K562 (cell line): ENCODE measurements around the gene PRXL2A. TPM values are rescaled to one million over a fixed set of nuclear protein-coding genes. Genes with fewer than 3 reads are reported as not detected.
A peak's percentile ranks its signal among the peaks of the same experiment; 100 is the strongest.

ENCODE experiments used
- ATAC-seq: fragments of 200-7000 bp; cut with Tn5 transposase; 3 replicates; pipeline ENCODE4 v1.9.1; 2020; ENCODE audit warnings: moderate library complexity
- BruUV-seq: library from RNA; stranded (reverse); fragments of 400-500 nt; replicated peaks from 2 replicates; lab custom pipeline; 2021; lab: Mats Ljungman, UMichigan
- CTCF ChIA-PET: fragments of 300-600 bp; formaldehyde crosslinking; extraction: SDS; loops from one replicate; lab custom pipeline; 2021; ENCODE audit warnings: low intra/inter-chr PET ratio; lab: Yijun Ruan, JAX
- POLR2A ChIA-PET: fragments of 300-600, 350-650 bp; sonication (Branson Sonifier 250); formaldehyde crosslinking; extraction: SDS; loops from one replicate; lab custom pipeline; 2021; ENCODE audit warnings: antibody characterized with exemption, inconsistent platforms; lab: Yijun Ruan, JAX
- DNase-seq, 4 experiments: peaks; one replicate each; pipeline versions ENCODE4 v3.0.0 to v3.0.0-alpha.2; 2011 to 2018; ENCODE audit warnings: low spot score in 3 of 4, mixed read lengths in 3 of 4; ENCODE audit errors: extremely low read depth in 1 of 4
- FAIRE-seq: peaks from 2 replicates; lab custom pipeline; 2011; peaks lifted over from hg19 to GRCh38; lab: Jason Lieb, UNC
- H2AFZ ChIP-seq: 2 replicates; pipeline ENCODE4 v1.6.0; 2011; ENCODE audit warnings: low read depth, low read length, control low read depth, inconsistent platforms
- H3K27ac ChIP-seq: fragments of 200-600 bp; 3 replicates; pipeline ENCODE4 v1.8.0; 2011; ENCODE audit warnings: low read depth, mild to moderate bottlenecking, control low read depth, inconsistent platforms, low read length, moderate library complexity, mixed read lengths; ENCODE audit errors: extremely low read depth
- H3K27me3 ChIP-seq, 2 experiments: fragments of 300-600 bp in 1 of 2; 2 replicates in 1 of 2; 3 replicates in 1 of 2; pipeline versions ENCODE4 v1.6.0 to v1.8.0; 2011; ENCODE audit warnings: inconsistent platforms in 2 of 2, low read length in 2 of 2, mild to moderate bottlenecking in 1 of 2, mixed read lengths in 1 of 2, moderate library complexity in 1 of 2; ENCODE audit not compliant: control insufficient read depth in 2 of 2, insufficient read depth in 2 of 2
- H3K36me3 ChIP-seq: fragments of 300-600 bp; 3 replicates; pipeline ENCODE4 v1.8.0; 2011; ENCODE audit warnings: mild to moderate bottlenecking, low read length, inconsistent platforms; ENCODE audit not compliant: control insufficient read depth, insufficient read depth
- H3K4me1 ChIP-seq, 2 experiments: fragments of 200-600 bp in 1 of 2; replicated peaks in 1 of 2; 2 replicates in 1 of 2; 3 replicates in 1 of 2; pipeline versions ENCODE4 v1.5.1 to v1.8.0; 2011; ENCODE audit warnings: inconsistent platforms in 2 of 2, low read length in 2 of 2, mild to moderate bottlenecking in 1 of 2, mixed read lengths in 1 of 2, moderate library complexity in 1 of 2; ENCODE audit not compliant: control insufficient read depth in 2 of 2, insufficient read depth in 2 of 2
- H3K4me2 ChIP-seq: 2 replicates; pipeline ENCODE4 v1.6.1; 2011; ENCODE audit warnings: low read length, control low read depth, inconsistent platforms, mixed read lengths; ENCODE audit not compliant: insufficient read depth
- H3K4me3 ChIP-seq: fragments of 200-600 bp; sonication (generic), shearing (Covaris generic); 2 replicates; pipeline ENCODE4 v1.5.1; 2016; ENCODE audit warnings: control low read depth, inconsistent platforms
- H3K79me2 ChIP-seq: fragments of 200-600 bp; 3 replicates; pipeline ENCODE4 v1.8.0; 2011; ENCODE audit warnings: low read length, inconsistent platforms; ENCODE audit not compliant: control insufficient read depth, insufficient read depth
- H3K9ac ChIP-seq, 2 experiments: 2 replicates each; pipeline versions ENCODE4 v1.6.0 to v1.6.1; 2011; ENCODE audit warnings: low read depth in 2 of 2, low read length in 2 of 2, control low read depth in 1 of 2, inconsistent platforms in 1 of 2, mild to moderate bottlenecking in 1 of 2, mixed read lengths in 1 of 2; ENCODE audit not compliant: insufficient read depth in 1 of 2
- H3K9me1 ChIP-seq: one replicate; pipeline ENCODE4 v1.6.0; 2011; ENCODE audit warnings: inconsistent platforms, mild to moderate bottlenecking, low read length, moderate library complexity; ENCODE audit not compliant: control insufficient read depth, insufficient read depth
- H3K9me3 ChIP-seq: replicated peaks from 2 replicates; pipeline ENCODE4 v1.5.1; 2011; ENCODE audit warnings: low read depth, low read length, inconsistent platforms; ENCODE audit not compliant: control insufficient read depth, insufficient read depth
- H4K20me1 ChIP-seq: replicated peaks from 2 replicates; pipeline ENCODE4 v1.6.1; 2011; ENCODE audit warnings: low read length, inconsistent platforms, mixed read lengths; ENCODE audit not compliant: control insufficient read depth, insufficient read depth
- ATF1 ChIP-seq, 2 experiments: fragments of 450-650 bp in 1 of 2; IDR thresholded peaks; 2 replicates each; pipeline ENCODE4 v1.6.1; 2016; ENCODE audit warnings: missing compliant biosample characterization in 1 of 2, missing genetic modification characterization in 1 of 2
- BDP1 ChIP-seq: IDR thresholded peaks from 3 replicates; pipeline ENCODE4 v1.6.1; 2011; ENCODE audit not compliant: insufficient read length, insufficient read depth
- CBFB ChIP-seq: sonication (generic); formaldehyde crosslinking; IDR thresholded peaks from 2 replicates; pipeline ENCODE4 v1.4.0; 2020; ENCODE audit warnings: mild to moderate bottlenecking, missing genetic modification reagents
- CREB1 ChIP-seq, 2 experiments: sonication (generic) in 1 of 2; formaldehyde crosslinking in 1 of 2; IDR thresholded peaks; 2 replicates each; pipeline versions ENCODE4 v1.6.1 to v1.8.0; 2012 to 2022; ENCODE audit warnings: inconsistent platforms in 1 of 2, mild to moderate bottlenecking in 1 of 2, missing genetic modification reagents in 1 of 2, moderate library complexity in 1 of 2
- CXXC5 ChIP-seq: fragments of 250-450 bp; sonication (Bioruptor Pico); IDR thresholded peaks from 2 replicates; pipeline ENCODE4 v1.8.0; 2022; ENCODE audit warnings: inconsistent platforms, mild to moderate bottlenecking, moderate library complexity
- ELF1 ChIP-seq: fragments of 200-800 bp; sonication (Bioruptor generic); IDR thresholded peaks from 2 replicates; pipeline ENCODE4 v1.6.1; 2016; ENCODE audit warnings: missing genetic modification characterization, missing compliant biosample characterization
- GABPA ChIP-seq: fragments of 200-800 bp; sonication (Bioruptor generic); conservative IDR thresholded peaks from 2 replicates; pipeline ENCODE4 v1.6.1; 2016; ENCODE audit warnings: low read depth, missing genetic modification characterization, missing compliant biosample characterization
- HDAC1 ChIP-seq, 2 experiments: fragments of 450-650 bp; IDR thresholded peaks; 2 replicates each; pipeline ENCODE4 v1.6.1; 2016 to 2017; ENCODE audit warnings: inconsistent platforms in 1 of 2, mild to moderate bottlenecking in 1 of 2, moderate library complexity in 1 of 2
- HNRNPH1 ChIP-seq: fragments of 200-400 bp; formaldehyde crosslinking; optimal IDR thresholded peaks from 2 replicates; pipeline ENCODE3; 2017; ENCODE audit warnings: low read depth, mild to moderate bottlenecking, low read length, moderate library complexity
- HNRNPUL1 ChIP-seq: fragments of 200-400 bp; formaldehyde crosslinking; IDR thresholded peaks from 2 replicates; pipeline ENCODE4 v1.6.1; 2017; ENCODE audit warnings: low read length
- LARP7 ChIP-seq: fragments of 450-650 bp; IDR thresholded peaks from 2 replicates; pipeline ENCODE4 v1.6.1; 2016
- POLR2G ChIP-seq: fragments of 200-400 bp; formaldehyde crosslinking; IDR thresholded peaks from 2 replicates; pipeline ENCODE4 v1.6.1; 2017; ENCODE audit warnings: low read depth, mild to moderate bottlenecking, antibody characterized with exemption, low read length, moderate library complexity
- PPARD ChIP-seq: fragments of 250-450 bp; sonication (Bioruptor Pico); IDR thresholded peaks from 2 replicates; pipeline ENCODE4 v1.8.0; 2022; ENCODE audit warnings: inconsistent platforms, mild to moderate bottlenecking, moderate library complexity
- SMARCB1 ChIP-seq: IDR thresholded peaks from 2 replicates; pipeline ENCODE4 v1.6.1; 2011; ENCODE audit warnings: improper control_type of control experiment, low read depth; ENCODE audit not compliant: insufficient read length
- SNRNP70 ChIP-seq: fragments of 200-400 bp; formaldehyde crosslinking; optimal IDR thresholded peaks from 2 replicates; pipeline ENCODE3; 2017; ENCODE audit warnings: low read depth, low read length
- TARDBP ChIP-seq: fragments of 450-650 bp; IDR thresholded peaks from 2 replicates; pipeline ENCODE4 v1.6.1; 2016
- ZNF133 ChIP-seq: fragments of 250-450 bp; sonication (Bioruptor Pico); IDR thresholded peaks from 2 replicates; pipeline ENCODE4 v1.4.0; 2020; ENCODE audit warnings: mild to moderate bottlenecking
- ZNF239 ChIP-seq: fragments of 250-450 bp; sonication (Bioruptor Pico); IDR thresholded peaks from 2 replicates; pipeline ENCODE4 v1.4.0; 2020; ENCODE audit warnings: mild to moderate bottlenecking
- ZNF324 ChIP-seq: fragments of 250-450 bp; sonication (Bioruptor Pico); IDR thresholded peaks from 2 replicates; pipeline ENCODE4 v1.4.0; 2020; ENCODE audit warnings: mild to moderate bottlenecking
- WGBS: fragments of 100-300 bp; shearing (Covaris generic); methylation state at CpG from one replicate; pipeline ENCODE4 v1.1.6; 2016; ENCODE audit warnings: low coverage, mixed read lengths; ENCODE audit not compliant: insufficient coverage; ENCODE audit errors: missing lambda C conversion rate; 5-methylcytosine and 5-hydroxymethylcytosine counted together
- in situ Hi-C: fragments of 300-500 bp; cut with MboI; formaldehyde crosslinking; loops from 4 replicates; pipeline ENCODE4 v1.15.0; 2018; ENCODE audit warnings: inconsistent platforms, mixed read lengths
- intact Hi-C: fragments of 100-400 bp; cut with micrococcal nuclease; formaldehyde crosslinking; loops from 2 replicates; pipeline ENCODE4 v1.14.2; 2022
- polyA plus RNA-seq, 8 experiments: library from polyadenylated mRNA; depleted of rRNA in 4 of 8; stranded (reverse) in 5 of 8; unstranded in 3 of 8; fragments of >200 nt; fragmentation: Nextera tagmentation in 2 of 8; fragmentation: Illumina TruSeq in 1 of 8; extraction: Ambion mirVana in 2 of 8; extraction: Trizol in 1 of 8; gene quantifications; 2 replicates each; pipeline versions ENCODE4 v1.2.1 to v1.2.3, GENCODE V29; 2011 to 2014; ENCODE audit warnings: inconsistent platforms in 1 of 8, missing spikeins in 1 of 8
- total RNA-seq, 7 experiments: library from RNA; depleted of rRNA in 6 of 7; stranded (reverse); fragments of >200 nt in 6 of 7; fragmentation: Illumina TruSeq in 2 of 7; extraction: Trizol in 2 of 7; gene quantifications; 2 replicates each; pipeline versions ENCODE4 v1.2.1 to v1.2.3, GENCODE V29; 2011 to 2021; ENCODE audit warnings: low replicate concordance in 1 of 7
- TF ChIP-seq, protein P1 (sequence below): sonication (generic); formaldehyde crosslinking; IDR thresholded peaks from 2 replicates; pipeline ENCODE4 v1.8.1; 2023; ENCODE audit warnings: mild to moderate bottlenecking, missing genetic modification reagents
- TF ChIP-seq, protein P2 (sequence below): fragments of 250-450 bp; sonication (Bioruptor Pico); IDR thresholded peaks from 2 replicates; pipeline ENCODE4 v1.4.0; 2020; ENCODE audit warnings: mild to moderate bottlenecking

Gene PRXL2A
- total and polyA plus RNA-seq, 9 of the 15 experiments (the other 6 are each of a cell fraction or from before 2014, with no cell fraction given) = 0.14 to 1.2 (median 0.75) TPM

DNA sequence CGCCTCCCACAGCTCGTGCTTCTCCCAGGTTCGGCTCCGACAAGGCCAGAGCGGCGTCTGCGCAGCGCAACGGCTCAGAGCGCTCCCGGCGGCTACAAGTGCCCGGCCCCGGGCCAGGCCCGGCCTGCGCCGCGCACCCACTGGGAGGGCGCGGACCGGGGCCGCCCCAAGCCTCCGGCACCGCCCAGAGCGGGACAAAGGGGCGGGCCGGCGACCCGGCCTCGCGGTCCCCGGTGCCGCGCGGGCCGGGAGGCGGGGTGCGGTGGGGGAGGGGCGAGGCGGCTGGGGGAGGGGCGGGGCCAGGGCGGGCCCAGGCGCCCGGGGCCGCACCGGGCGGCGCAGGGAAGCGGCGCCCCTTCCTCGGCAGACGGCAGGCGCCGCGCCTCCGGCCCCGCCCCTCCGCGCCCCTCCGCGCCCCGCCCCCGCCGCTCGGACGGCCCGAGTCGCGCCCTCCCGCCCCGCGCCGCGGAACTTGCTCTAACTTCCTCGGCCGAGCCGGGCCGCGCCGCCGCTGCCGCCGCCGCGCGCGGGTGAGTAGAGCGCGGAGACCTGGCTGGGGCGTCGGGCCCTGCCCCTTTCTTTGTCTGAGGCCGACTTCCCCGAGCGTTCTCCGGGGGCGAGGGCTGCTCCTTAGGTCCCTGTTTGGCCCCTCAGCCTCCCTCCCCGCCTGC is 45.6 kb downstream of the PRXL2A start, which contains the start of gene TSPAN14:
TSS of gene TSPAN14 (plus strand) at position 469 of the 671 bp plus-strand sequence. CDS start 34,924 bp downstream, outside the sequence.
- 2% methylated on average over 54 of the region's 97 CpGs for WGBS
- H3K27me3 ChIP-seq = no peaks in the 10 kb centered on the region
- peak; percentile 80 for ATAC-seq
- peaks cover 17% of the 10 kb centered on the region; the same call in 1 of the 2 replicates for H4K20me1 ChIP-seq
- H2AFZ ChIP-seq = peak within 1 kb of the TSS; percentile 86
- in situ Hi-C loops = no loop called here
- POLR2A ChIA-PET = interaction anchor here (0.6 to 1.0 kb wide), 2 partner anchors 44 to 51 kb away, joined by 4 read pairs; no protein-coding TSS in a partner anchor
- H3K4me2 ChIP-seq = peak within 1 kb of the TSS; percentile 80
- CTCF ChIA-PET = no interaction called here
- FAIRE-seq = no peak
- peaks cover 41 to 58% of the 10 kb centered on the region in 2 experiments for H3K4me1 ChIP-seq
- H3K36me3 ChIP-seq = peaks cover 18% of the 10 kb centered on the region
- BruUV-seq = no TSS peak
- H3K4me3 ChIP-seq = peak within 1 kb of the TSS; percentile 81
- H3K27ac ChIP-seq = peak within 1 kb of the TSS; percentile 78
- H3K9me3 ChIP-seq = no peaks in the 10 kb centered on the region
- intact Hi-C loops = no loop called here
- peaks cover 47% of the 10 kb centered on the region for H3K79me2 ChIP-seq
- H3K9ac ChIP-seq = peak within 1 kb of the TSS; percentile 80 to 92
- peaks cover 3% of the 10 kb centered on the region for H3K9me1 ChIP-seq
- peak; percentile 88 to 99 (median 98) for DNase-seq
- TF ChIP-seq ZNF133 (CRISPR knock-in tag) = no peak
- TF ChIP-seq GABPA (tag) = peak; percentile 45
- no peak for TF ChIP-seq ELF1
- peak; percentile 27; the same call in 1 of the 2 replicates for TF ChIP-seq ZNF239 (CRISPR knock-in tag)
- TF ChIP-seq PPARD (CRISPR knock-in tag) = no peak
- TF ChIP-seq BDP1 = no peak
- no peak for TF ChIP-seq LARP7
- no peak for TF ChIP-seq SNRNP70
- TF ChIP-seq HNRNPH1 = no peak
- TF ChIP-seq ATF1 (CRISPR knock-in tag; IDR thresholded peaks at IDR 0.05) = no peak
- TF ChIP-seq ATF1 (tag; IDR thresholded peaks at IDR 0.05) = no peak
- TF ChIP-seq HNRNPUL1 = no peak
- TF ChIP-seq HDAC1 (IDR thresholded peaks at IDR 0.05) = no peak
- no peak for TF ChIP-seq CBFB (CRISPR knock-in tag)
- no peak for TF ChIP-seq ZNF324
- no peak; the same call in 1 of the 2 replicates for TF ChIP-seq CREB1 (IDR thresholded peaks at IDR 0.05)
- TF ChIP-seq CREB1 (CRISPR knock-in tag; IDR thresholded peaks at IDR 0.05) = no peak; the same call in 1 of the 2 replicates
- TF ChIP-seq, protein P1, sequence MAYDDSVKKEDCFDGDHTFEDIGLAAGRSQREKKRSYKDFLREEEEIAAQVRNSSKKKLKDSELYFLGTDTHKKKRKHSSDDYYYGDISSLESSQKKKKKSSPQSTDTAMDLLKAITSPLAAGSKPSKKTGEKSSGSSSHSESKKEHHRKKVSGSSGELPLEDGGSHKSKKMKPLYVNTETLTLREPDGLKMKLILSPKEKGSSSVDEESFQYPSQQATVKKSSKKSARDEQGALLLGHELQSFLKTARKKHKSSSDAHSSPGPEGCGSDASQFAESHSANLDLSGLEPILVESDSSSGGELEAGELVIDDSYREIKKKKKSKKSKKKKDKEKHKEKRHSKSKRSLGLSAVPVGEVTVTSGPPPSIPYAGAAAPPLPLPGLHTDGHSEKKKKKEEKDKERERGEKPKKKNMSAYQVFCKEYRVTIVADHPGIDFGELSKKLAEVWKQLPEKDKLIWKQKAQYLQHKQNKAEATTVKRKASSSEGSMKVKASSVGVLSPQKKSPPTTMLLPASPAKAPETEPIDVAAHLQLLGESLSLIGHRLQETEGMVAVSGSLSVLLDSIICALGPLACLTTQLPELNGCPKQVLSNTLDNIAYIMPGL (CRISPR knock-in tag) = 0 out of 2 replicates have a peak, but pooled peaks have one; percentile 27
- no peak for TF ChIP-seq SMARCB1
- peak; percentile 91 for TF ChIP-seq CXXC5 (CRISPR knock-in tag)
- TF ChIP-seq, protein P2, sequence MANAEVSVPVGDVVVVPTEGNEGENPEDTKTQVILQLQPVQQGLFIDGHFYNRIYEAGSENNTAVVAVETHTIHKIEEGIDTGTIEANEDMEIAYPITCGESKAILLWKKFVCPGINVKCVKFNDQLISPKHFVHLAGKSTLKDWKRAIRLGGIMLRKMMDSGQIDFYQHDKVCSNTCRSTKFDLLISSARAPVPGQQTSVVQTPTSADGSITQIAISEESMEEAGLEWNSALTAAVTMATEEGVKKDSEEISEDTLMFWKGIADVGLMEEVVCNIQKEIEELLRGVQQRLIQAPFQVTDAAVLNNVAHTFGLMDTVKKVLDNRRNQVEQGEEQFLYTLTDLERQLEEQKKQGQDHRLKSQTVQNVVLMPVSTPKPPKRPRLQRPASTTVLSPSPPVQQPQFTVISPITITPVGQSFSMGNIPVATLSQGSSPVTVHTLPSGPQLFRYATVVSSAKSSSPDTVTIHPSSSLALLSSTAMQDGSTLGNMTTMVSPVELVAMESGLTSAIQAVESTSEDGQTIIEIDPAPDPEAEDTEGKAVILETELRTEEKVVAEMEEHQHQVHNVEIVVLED (CRISPR knock-in tag) = peak; percentile 57
- peak; percentile 85 for TF ChIP-seq POLR2G
- peak; percentile 58; the same call in 1 of the 2 replicates for TF ChIP-seq TARDBP
